H1 (cell line): ENCODE data around the gene SMCO1. TPM values are rescaled to one million over a fixed set of nuclear protein-coding genes. Genes with fewer than 3 reads are reported as not detected.
"Not testable (repeated sequence)": the region's sequence is repeated elsewhere in the genome, so short reads cannot be mapped to it uniquely, and the experiment has no call there.

Experiments used
- CTCF ChIA-PET: fragments of 300-600 bp; sonication (Branson Sonifier 250); formaldehyde crosslinking; loops from one replicate; lab custom pipeline; 2021; ENCODE audit not compliant: partially characterized antibody; lab: Charles Lee
- POLR2A ChIA-PET: fragments of 300-600 bp; sonication (Branson Sonifier 250); formaldehyde crosslinking; loops from one replicate; lab custom pipeline; 2021; ENCODE audit warnings: inconsistent platforms; ENCODE audit not compliant: partially characterized antibody; lab: Charles Lee
- DNase-seq, 2 experiments: peaks; one replicate each; pipeline versions ENCODE4 v3.0.0 to v3.0.0-alpha.2; 2010 to 2022; ENCODE audit warnings: low spot score in 2 of 2, low read depth in 1 of 2, mixed read lengths in 1 of 2
- FAIRE-seq: peaks from 2 replicates; lab custom pipeline; 2011; peaks lifted over from hg19 to GRCh38; lab: Jason Lieb, UNC
- H2AFZ ChIP-seq: 2 replicates; pipeline ENCODE4 v1.8.1; 2012; ENCODE audit warnings: low read length, inconsistent platforms
- H2AK5ac ChIP-seq: 2 replicates; pipeline ENCODE4 v1.6.1; 2013; ENCODE audit warnings: low read depth, low read length
- H2BK120ac ChIP-seq: replicated peaks from 2 replicates; pipeline ENCODE3; 2013; ENCODE audit warnings: low read depth, low read length, inconsistent platforms
- H2BK12ac ChIP-seq: 2 replicates; pipeline ENCODE4 v1.6.1; 2013; ENCODE audit warnings: low read depth, low read length
- H2BK15ac ChIP-seq: 2 replicates; pipeline ENCODE4 v1.6.1; 2013; ENCODE audit warnings: low read length
- H2BK20ac ChIP-seq: 2 replicates; pipeline ENCODE4 v1.6.1; 2013; ENCODE audit warnings: low read length
- H2BK5ac ChIP-seq: 2 replicates; pipeline ENCODE4 v1.6.1; 2013; ENCODE audit warnings: low read depth, low read length
- H3K14ac ChIP-seq: 2 replicates; pipeline ENCODE4 v1.6.1; 2013; ENCODE audit warnings: inconsistent platforms; ENCODE audit not compliant: insufficient read length
- H3K18ac ChIP-seq: 2 replicates; pipeline ENCODE4 v1.6.1; 2013; ENCODE audit warnings: low read length; ENCODE audit errors: extremely low read depth
- H3K23ac ChIP-seq: 2 replicates; pipeline ENCODE4 v1.6.1; 2013; ENCODE audit warnings: inconsistent platforms; ENCODE audit not compliant: insufficient read length
- H3K23me2 ChIP-seq: 2 replicates; pipeline ENCODE4 v1.6.1; 2013; ENCODE audit warnings: low read depth, low read length
- H3K27ac ChIP-seq: 2 replicates; pipeline ENCODE4 v1.6.1; 2011; ENCODE audit warnings: low read depth, low read length, inconsistent platforms
- H3K27me3 ChIP-seq, 4 experiments: replicated peaks in 1 of 4; 1 replicate in 1 of 4; 2 replicates in 3 of 4; pipeline versions ENCODE4 v1.6.1 to v1.8.1; 2011 to 2013; ENCODE audit warnings: low read length in 3 of 4, mild to moderate bottlenecking in 3 of 4, inconsistent platforms in 2 of 4, mixed read lengths in 2 of 4, moderate library complexity in 1 of 4; ENCODE audit not compliant: control insufficient read depth in 3 of 4, insufficient read depth in 3 of 4; ENCODE audit errors: extremely low read depth in 1 of 4
- H3K36me3 ChIP-seq, 4 experiments: 2 replicates each; pipeline versions ENCODE4 v1.6.1 to v1.8.1; 2011 to 2013; ENCODE audit warnings: mild to moderate bottlenecking in 4 of 4, low read length in 3 of 4, moderate library complexity in 2 of 4, control low read depth in 1 of 4, inconsistent platforms in 1 of 4; ENCODE audit not compliant: insufficient read depth in 4 of 4, control insufficient read depth in 2 of 4
- H3K4ac ChIP-seq: replicated peaks from 2 replicates; pipeline ENCODE3; 2013; ENCODE audit warnings: low read length, low read depth, mixed read lengths, inconsistent platforms; ENCODE audit not compliant: insufficient read length
- H3K4me1 ChIP-seq, 4 experiments: replicated peaks in 1 of 4; 1 replicate in 1 of 4; 2 replicates in 3 of 4; pipeline versions ENCODE4 v1.6.1 to v1.8.1; 2011 to 2013; ENCODE audit warnings: low read length in 3 of 4, inconsistent platforms in 2 of 4, mixed read lengths in 1 of 4; ENCODE audit not compliant: insufficient read depth in 4 of 4, control insufficient read depth in 3 of 4
- H3K4me2 ChIP-seq, 2 experiments: 2 replicates each; pipeline versions ENCODE4 v1.6.1 to v1.8.1; 2011 to 2013; ENCODE audit warnings: low read depth in 2 of 2, low read length in 2 of 2, control low read depth in 1 of 2, inconsistent platforms in 1 of 2, mild to moderate bottlenecking in 1 of 2; ENCODE audit not compliant: insufficient read depth in 1 of 2
- H3K4me3 ChIP-seq, 4 experiments: fragments of 200-600, 300-600 bp in 1 of 4; sonication (generic), shearing (Covaris generic), sonication (Bioruptor Twin) in 1 of 4; 2 replicates each; pipeline versions ENCODE4 v1.5.1 to v1.8.1; 2011 to 2016; ENCODE audit warnings: low read length in 4 of 4, low read depth in 3 of 4, control low read depth in 2 of 4, inconsistent platforms in 2 of 4, mild to moderate bottlenecking in 2 of 4, mixed read lengths in 1 of 4, moderate library complexity in 1 of 4; ENCODE audit not compliant: insufficient read depth in 2 of 4; ENCODE audit errors: extremely low read depth in 1 of 4
- H3K56ac ChIP-seq: replicated peaks from 2 replicates; pipeline ENCODE3; 2013; ENCODE audit warnings: low read depth, mild to moderate bottlenecking, mixed read lengths, low read length, inconsistent platforms; ENCODE audit not compliant: insufficient read length
- H3K79me1 ChIP-seq: 2 replicates; pipeline ENCODE4 v1.6.1; 2013; ENCODE audit warnings: low read depth, low read length, control low read depth
- H3K79me2 ChIP-seq, 2 experiments: 2 replicates each; pipeline versions ENCODE4 v1.6.1 to v1.8.1; 2012 to 2013; ENCODE audit warnings: low read length in 2 of 2, mild to moderate bottlenecking in 2 of 2, inconsistent platforms in 1 of 2; ENCODE audit not compliant: insufficient read depth in 2 of 2, control insufficient read depth in 1 of 2
- H3K9ac ChIP-seq, 4 experiments: replicated peaks in 1 of 4; 1 replicate in 1 of 4; 2 replicates in 3 of 4; pipeline versions ENCODE4 v1.6.1 to v1.8.1; 2011 to 2013; ENCODE audit warnings: low read depth in 3 of 4, low read length in 3 of 4, control low read depth in 2 of 4, mild to moderate bottlenecking in 2 of 4, moderate library complexity in 2 of 4, inconsistent platforms in 1 of 4; ENCODE audit errors: extremely low read depth in 1 of 4
- H3K9me3 ChIP-seq, 2 experiments: 2 replicates each; pipeline versions ENCODE4 v1.6.1 to v1.8.1; 2012 to 2013; ENCODE audit warnings: mild to moderate bottlenecking in 2 of 2, moderate library complexity in 2 of 2, control low read depth in 1 of 2, inconsistent platforms in 1 of 2, low read depth in 1 of 2, low read length in 1 of 2, mixed read lengths in 1 of 2; ENCODE audit not compliant: insufficient read depth in 2 of 2
- H4K20me1 ChIP-seq, 2 experiments: replicated peaks in 1 of 2; 2 replicates each; pipeline versions ENCODE3 to v1.8.1; 2011 to 2013; ENCODE audit warnings: inconsistent platforms in 2 of 2, low read length in 2 of 2, mild to moderate bottlenecking in 1 of 2; ENCODE audit not compliant: insufficient read depth in 2 of 2, control insufficient read depth in 1 of 2
- H4K5ac ChIP-seq: 2 replicates; pipeline ENCODE4 v1.6.1; 2013; ENCODE audit warnings: low read length, low read depth, mixed read lengths, inconsistent platforms; ENCODE audit not compliant: insufficient read length
- H4K8ac ChIP-seq: 2 replicates; pipeline ENCODE4 v1.8.0; 2013; ENCODE audit warnings: mild to moderate bottlenecking, moderate library complexity, low read length, inconsistent platforms; ENCODE audit not compliant: insufficient read depth; ENCODE audit errors: extremely low read depth
- H4K91ac ChIP-seq: replicated peaks from 2 replicates; pipeline ENCODE3; 2013; ENCODE audit warnings: low read length, mixed read lengths, inconsistent platforms; ENCODE audit not compliant: insufficient read length
- EP300 ChIP-seq, 2 experiments: IDR thresholded peaks; 1 replicate in 1 of 2; 2 replicates in 1 of 2; pipeline ENCODE4 v1.6.1; 2011 to 2012; ENCODE audit warnings: low read depth in 2 of 2, low read length in 2 of 2, mild to moderate bottlenecking in 2 of 2, borderline replicate concordance in 1 of 2, inconsistent platforms in 1 of 2, moderate library complexity in 1 of 2
- WGBS, 2 experiments: shearing (Covaris generic) in 1 of 2; methylation state at CpG; one replicate each; pipeline versions ENCODE4 v1.1.6 to v1.1.7; 2013 to 2015; ENCODE audit warnings: low lambda C conversion rate in 2 of 2, mixed read lengths in 2 of 2, inconsistent platforms in 1 of 2, low coverage in 1 of 2, missing lambda C conversion rate in 1 of 2; ENCODE audit not compliant: insufficient replicate concordance in 2 of 2, insufficient coverage in 1 of 2, insufficient read length in 1 of 2; ENCODE audit errors: extremely low coverage in 1 of 2, missing lambda C conversion rate in 1 of 2; 5-methylcytosine and 5-hydroxymethylcytosine counted together
- polyA plus RNA-seq, 7 experiments: library from polyadenylated mRNA; depleted of rRNA in 3 of 7; stranded (reverse) in 5 of 7; unstranded in 2 of 7; fragments of >200 nt in 5 of 7; fragments of 200-250 nt in 2 of 7; gene quantifications; 1 replicate in 5 of 7; 2 replicates in 1 of 7; 4 replicates in 1 of 7; pipeline versions ENCODE4 v1.2.1 to v1.2.3, GENCODE V29; 2011 to 2013; ENCODE audit warnings: missing spikeins in 2 of 7, mixed read lengths in 2 of 7
- total RNA-seq: library from RNA; stranded (reverse); fragmentation: NEBNext Ultra II Directional; extraction: Animal tissue kit (Norgen Biotek cat#: 25700); gene quantifications from 2 replicates; pipeline ENCODE4 v1.2.1, GENCODE V29; 2021

Gene SMCO1
- total and polyA plus RNA-seq, 2 of the 8 experiments (the other 6 are each of a cell fraction or from before 2014, with no cell fraction given): 0.03 TPM; not detected in 1

- TF ChIP-seq EP300 (IDR thresholded peaks at IDR 0.05; ENCODE audit: borderline replicate concordance in 1 of 2, low read depth in 2 of 2, low read length in 2 of 2): no peak
Measured at GRCh38 chr3:196471551-196471950, 43.6 kb downstream of the SMCO1 start (continued).

- H2AFZ ChIP-seq, H2BK120ac ChIP-seq, H4K8ac ChIP-seq, H3K4me1 ChIP-seq, H2BK12ac ChIP-seq, H3K4me2 ChIP-seq, H3K9ac ChIP-seq, H2AK5ac ChIP-seq, H2BK20ac ChIP-seq, H3K14ac ChIP-seq, H3K79me2 ChIP-seq, FAIRE-seq, POLR2A ChIA-PET, H3K23me2 ChIP-seq, H3K23ac ChIP-seq, H3K79me1 ChIP-seq, H3K27ac ChIP-seq, H3K27me3 ChIP-seq, H4K20me1 ChIP-seq, DNase-seq, H3K18ac ChIP-seq, H2BK5ac ChIP-seq, H2BK15ac ChIP-seq, H3K4ac ChIP-seq, H3K56ac ChIP-seq, H3K9me3 ChIP-seq, H4K5ac ChIP-seq, H3K4me3 ChIP-seq, H4K91ac ChIP-seq: not testable (repeated sequence)
- WGBS, 2 experiments: 89% methylated on average over 3 of the region's 3 CpGs; no CpG with 5 or more reads in 1 of the 2 experiments
- CTCF ChIA-PET: interaction anchor here (1.0 kb wide), 1 partner anchor 448 kb away, joined by 3 read pairs; no protein-coding TSS in a partner anchor
- H3K36me3 ChIP-seq: peaks cover 17 to 37% (median 29%) of the 10 kb centered on the region in 4 experiments
Measured at GRCh38 chr3:196470182-196470581, 45.0 kb downstream of the SMCO1 start.
